Stimulated activated CD8-positive, alpha-beta memory T cell treated with anti-CD3 and anti-CD28 coated beads, Interleukin-15, amount 100 ng/mL, for 1 hour (primary cell): ENCODE data around the gene PDGFRA.

Experiments used
- DNase-seq: peaks from one replicate; pipeline ENCODE4 v3.0.0-alpha.2; 2020; ENCODE audit warnings: low read depth

PDGFRA gene

GRCh38 chr4:54256491-54257486, 27.7 kb downstream of the PDGFRA start:
- DNase-seq = no peak

GRCh38 chr4:54265366-54265765, 36.3 kb downstream of the PDGFRA start:
- no peak for DNase-seq

GRCh38 chr4:54268151-54268550, 39.1 kb downstream of the PDGFRA start:
- DNase-seq = no peak

- DNase-seq = no peak
These were observed 42.4 kb downstream of the PDGFRA start for GRCh38 chr4:54271464-54271863.

- DNase-seq = no peak
These were observed 43.0 kb downstream of the PDGFRA start for GRCh38 chr4:54272051-54272450.

- DNase-seq = no peak
These were observed 45.2 kb downstream of the PDGFRA start for GRCh38 chr4:54274264-54274663.

- DNase-seq = no peak
These were observed 45.9 kb downstream of the PDGFRA start for GRCh38 chr4:54274795-54275665.

- no peak for DNase-seq
These were observed 47.7 kb downstream of the PDGFRA start for GRCh38 chr4:54276641-54277430.

GRCh38 chr4:54277691-54278090, 48.6 kb downstream of the PDGFRA start:
- DNase-seq = no peak

- DNase-seq = no peak
These were observed 49.1 kb downstream of the PDGFRA start for GRCh38 chr4:54278216-54278615.

- no peak for DNase-seq
These were observed 52.1 kb downstream of the PDGFRA start for GRCh38 chr4:54281054-54281766.

GRCh38 chr4:54282837-54283236, 53.7 kb downstream of the PDGFRA start:
- DNase-seq = no peak

- no peak for DNase-seq
These were observed 60.2 kb downstream of the PDGFRA start for GRCh38 chr4:54289316-54289715.

- DNase-seq = no peak
These were observed 61.9 kb downstream of the PDGFRA start for GRCh38 chr4:54290980-54291379.

- no peak for DNase-seq
These were observed 67.6 kb downstream of the PDGFRA start for GRCh38 chr4:54296548-54297203.

- no peak for DNase-seq
These were observed 79.0 kb downstream of the PDGFRA start for GRCh38 chr4:54308110-54308509.

- no peak for DNase-seq
These were observed 86.8 kb downstream of the PDGFRA start for GRCh38 chr4:54315561-54316538.

GRCh38 chr4:54317690-54318089, 88.6 kb downstream of the PDGFRA start:
- DNase-seq = no peak

- no peak for DNase-seq
These were observed 89.8 kb downstream of the PDGFRA start for GRCh38 chr4:54318904-54319303.
